GM23248 (cell line): ENCODE measurements around the gene WRAP53. TPM values are rescaled to one million over a fixed set of nuclear protein-coding genes. Genes with fewer than 3 reads are reported as not detected.

Experiments
- DNase-seq: peaks from one replicate; pipeline ENCODE4 v3.0.0-alpha.2; 2015
- H2AFZ ChIP-seq: fragments of 200-600 bp; sonication (generic); 2 replicates; pipeline ENCODE4 v1.6.1; 2016; ENCODE audit warnings: antibody characterized with exemption
- H3F3A ChIP-seq: fragments of 200-600 bp; sonication (generic); 2 replicates; pipeline ENCODE4 v1.6.1; 2016; ENCODE audit warnings: mild to moderate bottlenecking, antibody characterized with exemption, mixed run types; ENCODE audit not compliant: insufficient read depth
- H3K27ac ChIP-seq: fragments of 200-600 bp; sonication (generic); 2 replicates; pipeline ENCODE4 v1.5.1; 2016; ENCODE audit warnings: mild to moderate bottlenecking
- H3K27me3 ChIP-seq: fragments of 200-600 bp; sonication (generic); replicated peaks from 2 replicates; pipeline ENCODE4 v1.6.1; 2016; ENCODE audit warnings: mild to moderate bottlenecking; ENCODE audit not compliant: insufficient read depth
- H3K36me3 ChIP-seq: fragments of 200-600 bp; sonication (generic); 2 replicates; pipeline ENCODE4 v1.6.1; 2016; ENCODE audit warnings: low read depth, mild to moderate bottlenecking
- H3K4me1 ChIP-seq: fragments of 200-600 bp; sonication (generic); 2 replicates; pipeline ENCODE4 v1.6.1; 2016; ENCODE audit warnings: mild to moderate bottlenecking; ENCODE audit not compliant: insufficient read depth
- H3K4me2 ChIP-seq: fragments of 200-600 bp; sonication (generic); one replicate; pipeline ENCODE4 v1.6.1; 2016; ENCODE audit warnings: mild to moderate bottlenecking; ENCODE audit not compliant: unreplicated experiment
- H3K4me3 ChIP-seq: fragments of 200-600 bp; sonication (generic); 2 replicates; pipeline ENCODE4 v1.5.1; 2016; ENCODE audit warnings: mild to moderate bottlenecking
- H3K79me2 ChIP-seq: fragments of 200-600 bp; sonication (generic); 2 replicates; pipeline ENCODE4 v1.6.1; 2016; ENCODE audit warnings: mild to moderate bottlenecking; ENCODE audit not compliant: insufficient read depth
- H3K9ac ChIP-seq: fragments of 200-600 bp; sonication (generic); 2 replicates; pipeline ENCODE4 v1.6.1; 2016; ENCODE audit warnings: mild to moderate bottlenecking
- H3K9me2 ChIP-seq: fragments of 200-600 bp; sonication (generic); 2 replicates; pipeline ENCODE4 v1.6.1; 2016; ENCODE audit warnings: mixed run types, mild to moderate bottlenecking, moderate library complexity; ENCODE audit not compliant: insufficient read depth
- H3K9me3 ChIP-seq: fragments of 200-600 bp; sonication (generic); one replicate; pipeline ENCODE4 v1.6.1; 2017; ENCODE audit warnings: low read depth
- H4K20me1 ChIP-seq: fragments of 200-600 bp; sonication (generic); 2 replicates; pipeline ENCODE4 v1.6.0; 2016; ENCODE audit not compliant: insufficient read depth
- EZH2 ChIP-seq: fragments of 200-600 bp; sonication (generic); IDR thresholded peaks from 2 replicates; pipeline ENCODE4 v1.6.1; 2018; ENCODE audit warnings: antibody characterized with exemption, mild to moderate bottlenecking; ENCODE audit not compliant: insufficient read depth, poor library complexity, severe bottlenecking
- EZH2phosphoT487 ChIP-seq: fragments of 200-600 bp; sonication (generic); IDR thresholded peaks from 2 replicates; pipeline ENCODE4 v1.6.1; 2018; ENCODE audit warnings: antibody characterized with exemption, moderate library complexity, mild to moderate bottlenecking, low read depth; ENCODE audit not compliant: insufficient read depth
- WGBS, 2 experiments: methylation state at CpG; one replicate each; pipeline ENCODE4 v1.1.6; 2015 to 2017; ENCODE audit warnings: low lambda C conversion rate in 2 of 2, low coverage in 1 of 2; ENCODE audit errors: missing lambda C conversion rate in 2 of 2; 5-methylcytosine and 5-hydroxymethylcytosine counted together
- in situ Hi-C: fragments of 300-500 bp; cut with MboI; formaldehyde crosslinking; loops from 2 replicates; pipeline ENCODE4 v1.15.0; 2020
- polyA plus RNA-seq: library from polyadenylated mRNA; unstranded; fragments of >200 nt; fragmentation: Nextera tagmentation; extraction: Ambion mirVana; gene quantifications from 2 replicates; pipeline ENCODE4 v1.2.1, GENCODE V29; 2016
- total RNA-seq: library from RNA; depleted of rRNA; stranded (reverse); fragments of >200 nt; shearing (Covaris generic); gene quantifications from 2 replicates; pipeline ENCODE4 v1.2.3, GENCODE V29; 2014

The WRAP53 gene
- total and polyA plus RNA-seq, 2 experiments from 2014 or later: 5.9 to 13.1 TPM

GRCh38 chr17:7701681-7702080 lies 13.4 kb downstream of the WRAP53 start:
- Histone ChIP-seq H4K20me1 (no peaks in the 10 kb centered on the region), H3K4me2 (no peak overlapping the region), H3K9me3 (no peaks in the 10 kb centered on the region), H2AFZ (no peak overlapping the region), H3K4me1 (peaks cover 12% of the 10 kb centered on the region), H3K9ac (no peak overlapping the region), H3K4me3 (no peak overlapping the region), H3K36me3 (peaks cover 3% of the 10 kb centered on the region; the same call in 1 of the 2 replicates), H3K27ac (no peak overlapping the region), H3K79me2 (no peaks in the 10 kb centered on the region), H3K27me3 (peaks cover 8% of the 10 kb centered on the region; the same call in 1 of the 2 replicates), H3F3A (no peaks in the 10 kb centered on the region), H3K9me2 (no peaks in the 10 kb centered on the region)
- no peak for DNase-seq
- WGBS, 2 experiments: 96% methylated on average over 13 to 14 of the region's 14 CpGs
- TF ChIP-seq EZH2phosphoT487: no peak
- TF ChIP-seq EZH2: no peak
- in situ Hi-C loops: no loop called here

- peaks cover 12% of the 10 kb centered on the region for H3K4me1 ChIP-seq
- peaks cover 8% of the 10 kb centered on the region; the same call in 1 of the 2 replicates for H3K27me3 ChIP-seq
- DNase-seq: no peak
- in situ Hi-C loops: no loop called here
- no peak overlapping the region for H3K9ac ChIP-seq
- no peak overlapping the region for H3K4me3 ChIP-seq
- no peak overlapping the region for H2AFZ ChIP-seq
- H3K9me3 ChIP-seq: no peaks in the 10 kb centered on the region
- no peaks in the 10 kb centered on the region for H3K79me2 ChIP-seq
- H3K4me2 ChIP-seq: no peak overlapping the region
- TF ChIP-seq EZH2 (no peak), EZH2phosphoT487 (no peak)
- no peak overlapping the region for H3K27ac ChIP-seq
- H3F3A ChIP-seq: no peaks in the 10 kb centered on the region
- H4K20me1 ChIP-seq: no peaks in the 10 kb centered on the region
- 93 to 98% methylated on average over 11 of the region's 13 CpGs for WGBS, 2 experiments
- H3K9me2 ChIP-seq: no peaks in the 10 kb centered on the region
- peaks cover 3% of the 10 kb centered on the region; the same call in 1 of the 2 replicates for H3K36me3 ChIP-seq
Observed at GRCh38 chr17:7702776-7703175, 14.5 kb downstream of the WRAP53 start.

GRCh38 chr17:7703584-7704479 lies 15.6 kb downstream of the WRAP53 start:
- WGBS, 2 experiments: 13 to 16% methylated on average over 19 to 24 of the region's 24 CpGs
- in situ Hi-C loops: no loop called here
- Histone ChIP-seq H3F3A (no peaks in the 10 kb centered on the region), H3K79me2 (no peaks in the 10 kb centered on the region), H3K27ac (no peak overlapping the region), H3K9me2 (no peaks in the 10 kb centered on the region), H4K20me1 (no peaks in the 10 kb centered on the region), H3K9ac (peak overlapping the region; percentile 51), H3K4me2 (peak overlapping the region; percentile 98), H3K4me1 (peaks cover 12% of the 10 kb centered on the region), H3K9me3 (no peaks in the 10 kb centered on the region), H3K27me3 (peaks cover 8% of the 10 kb centered on the region; the same call in 1 of the 2 replicates), H3K36me3 (no peaks in the 10 kb centered on the region), H2AFZ (peak overlapping the region; percentile 88), H3K4me3 (peak overlapping the region; percentile 77)
- peak; percentile 84 for DNase-seq
- TF ChIP-seq EZH2phosphoT487: no peak
- TF ChIP-seq EZH2: no peak

GRCh38 chr17:7704601-7705268 lies 16.5 kb downstream of the WRAP53 start, which contains the start of gene EFNB3:
Gene EFNB3, plus strand, starts transcription at chr17:7705202. Its CDS starts 397 bp downstream, at chr17:7705599.
- H2AFZ ChIP-seq: peak within 1 kb of the TSS; percentile 88
- WGBS, 2 experiments: 2% methylated on average over 21 to 45 of the region's 45 CpGs
- peak within 1 kb of the TSS; percentile 51 for H3K9ac ChIP-seq
- H3K4me1 ChIP-seq: peaks cover 12% of the 10 kb centered on the region
- H3K27ac ChIP-seq: no peak within 1 kb of the TSS
- H3K27me3 ChIP-seq: peaks cover 8% of the 10 kb centered on the region; the same call in 1 of the 2 replicates
- no peaks in the 10 kb centered on the region for H3K9me2 ChIP-seq
- no peak for TF ChIP-seq EZH2phosphoT487
- peak; percentile 31 for TF ChIP-seq EZH2
- H3K4me3 ChIP-seq: peak within 1 kb of the TSS; percentile 77
- no peaks in the 10 kb centered on the region for H3K36me3 ChIP-seq
- H3F3A ChIP-seq: no peaks in the 10 kb centered on the region
- no peaks in the 10 kb centered on the region for H3K79me2 ChIP-seq
- H3K4me2 ChIP-seq: peak within 1 kb of the TSS; percentile 98
- no peaks in the 10 kb centered on the region for H4K20me1 ChIP-seq
- no peaks in the 10 kb centered on the region for H3K9me3 ChIP-seq
- in situ Hi-C loops: no loop called here
- DNase-seq: peak; percentile 54
